GM04504 (cell line): Measurements from ENCODE around the gene STEAP2.
"Not testable (repeated sequence)": the region's sequence is repeated elsewhere in the genome, so short reads cannot be mapped to it uniquely, and the experiment has no call there.

Experiments
- DNase-seq: peaks from one replicate; pipeline ENCODE4 v3.0.0-alpha.2; 2012; ENCODE audit warnings: low read depth

Gene STEAP2

GRCh38 chr7:90233569-90233968, 22.0 kb downstream of the STEAP2 start:
- no peak for DNase-seq

GRCh38 chr7:90236721-90237289, 25.3 kb downstream of the STEAP2 start:
- no peak for DNase-seq

- no peak for DNase-seq
Measured at GRCh38 chr7:90238022-90238421, 26.5 kb downstream of the STEAP2 start.

DNA sequence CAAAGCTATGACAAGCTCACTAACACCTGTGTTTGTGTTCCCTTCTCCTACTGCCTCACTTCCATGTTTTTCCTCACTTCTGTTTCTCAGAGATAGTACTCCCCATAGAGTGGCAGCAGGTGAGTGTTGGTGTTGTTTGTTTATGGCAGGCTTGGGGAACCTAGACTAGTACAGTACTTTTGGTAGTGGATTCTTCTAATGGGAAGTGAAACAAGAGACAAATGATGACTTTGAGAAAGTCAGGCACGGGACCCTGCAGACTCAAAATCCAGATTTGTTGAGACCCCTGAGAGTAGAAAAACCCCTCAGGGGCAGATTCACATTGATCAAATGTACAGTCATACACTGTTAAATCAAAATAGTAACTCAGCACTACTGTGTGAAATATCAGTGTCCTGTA, 27.0 kb downstream of the STEAP2 start:
- DNase-seq: no peak

GRCh38 chr7:90239050-90239449, 27.5 kb downstream of the STEAP2 start:
- DNase-seq: no peak

DNA sequence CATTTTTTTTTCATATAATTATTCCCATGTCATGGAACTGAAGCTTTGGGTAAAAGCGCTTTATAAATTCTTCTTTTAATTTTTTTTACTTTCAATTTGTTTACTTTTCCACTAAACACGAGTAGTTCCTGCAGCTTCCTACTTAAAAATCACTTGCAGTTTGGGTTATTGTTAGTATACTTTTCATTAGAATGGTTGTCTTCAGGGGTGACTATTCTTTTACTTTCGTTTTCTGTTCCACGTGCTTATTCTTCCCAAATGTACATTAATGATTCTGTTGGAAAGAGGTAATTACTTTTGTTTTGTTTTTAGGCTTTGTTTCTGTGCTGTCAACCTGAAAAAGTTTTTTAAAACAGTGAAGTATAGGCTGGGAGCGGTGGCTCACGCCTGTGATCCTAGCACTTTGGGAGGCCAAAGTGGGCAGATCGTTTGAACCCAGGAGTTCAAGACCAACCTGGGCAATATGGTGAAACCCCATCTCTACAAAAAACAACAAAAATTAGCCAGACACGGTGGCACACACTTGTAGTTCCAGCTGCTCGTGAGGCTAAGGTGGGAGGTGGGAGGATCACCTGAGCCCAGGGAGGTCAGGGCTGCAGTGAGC, 28.2 kb downstream of the STEAP2 start:
- DNase-seq: no peak

- no peak for DNase-seq
Measured at GRCh38 chr7:90242369-90243168, 31.0 kb downstream of the STEAP2 start.

DNA sequence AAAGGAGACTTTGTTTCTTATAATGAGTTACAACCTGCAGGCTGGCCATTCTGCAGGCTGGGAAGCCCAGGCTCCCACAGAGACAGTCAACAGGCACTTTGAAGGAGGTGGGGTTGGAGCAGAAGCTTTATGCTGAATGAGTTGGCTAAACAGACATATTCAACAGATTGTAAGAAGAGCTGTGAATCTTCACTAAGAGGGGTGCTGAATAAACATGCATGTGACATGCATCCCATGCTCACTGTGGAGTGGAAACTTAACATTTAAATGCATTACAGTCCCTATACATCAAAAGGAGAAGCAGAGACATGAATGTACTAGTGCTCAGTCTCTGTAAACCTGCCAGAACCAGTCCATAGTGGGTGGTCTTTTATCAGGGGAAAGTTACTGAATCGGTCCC, 32.0 kb downstream of the STEAP2 start:
- no peak for DNase-seq

GRCh38 chr7:90244565-90244908, 33.0 kb downstream of the STEAP2 start:
- DNase-seq: no peak

DNA sequence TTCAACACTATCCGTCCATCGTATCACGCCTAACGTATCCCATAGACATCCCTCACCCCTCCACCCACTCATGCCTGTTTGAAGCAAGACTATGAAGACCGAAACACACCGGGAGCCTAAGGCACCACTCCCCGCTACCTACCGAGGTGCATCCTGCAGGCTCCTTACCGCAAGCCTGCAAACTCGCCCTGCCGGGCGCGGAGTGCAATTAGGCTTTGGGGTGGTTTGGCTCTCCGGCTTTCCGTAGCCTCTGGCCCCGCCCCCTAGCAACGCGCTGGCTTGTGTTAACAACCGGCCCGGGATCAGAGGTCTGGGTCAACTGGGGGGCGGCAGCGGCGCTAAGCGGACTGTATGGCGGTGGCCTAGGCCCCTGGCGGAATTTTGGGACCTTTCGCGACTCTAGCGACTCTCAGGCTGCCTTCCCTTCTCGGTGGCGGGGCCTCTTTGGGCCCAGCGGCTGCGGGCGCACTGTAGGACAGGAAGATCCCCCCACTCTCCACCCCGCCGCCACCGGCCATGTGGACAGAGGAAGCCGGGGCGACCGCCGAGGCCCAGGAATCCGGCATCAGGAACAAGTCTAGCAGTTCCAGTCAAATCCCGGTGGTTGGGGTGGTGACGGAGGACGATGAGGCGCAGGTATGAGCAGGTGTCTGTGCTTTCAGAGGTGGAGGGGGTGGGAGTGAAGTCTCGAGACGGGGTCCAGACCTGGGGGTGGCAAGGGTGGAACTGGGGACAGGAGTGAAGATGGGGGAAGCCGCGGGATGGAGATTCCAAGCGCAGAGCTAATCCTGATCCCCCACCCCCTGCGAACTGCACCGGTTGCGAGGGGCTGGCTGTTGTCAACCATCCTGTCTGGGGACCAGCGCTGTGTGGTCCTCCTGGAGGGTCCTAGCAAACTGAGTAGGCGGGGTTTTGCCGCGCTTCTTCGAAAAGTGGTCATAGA, 33.6 kb downstream of the STEAP2 start, which contains the start of gene CFAP69:
Gene CFAP69, plus strand, starts transcription at position 266 of the 943 bp plus-strand sequence. Its CDS starts 251 bp downstream, at position 517.
- DNase-seq: peak; percentile 66

DNA sequence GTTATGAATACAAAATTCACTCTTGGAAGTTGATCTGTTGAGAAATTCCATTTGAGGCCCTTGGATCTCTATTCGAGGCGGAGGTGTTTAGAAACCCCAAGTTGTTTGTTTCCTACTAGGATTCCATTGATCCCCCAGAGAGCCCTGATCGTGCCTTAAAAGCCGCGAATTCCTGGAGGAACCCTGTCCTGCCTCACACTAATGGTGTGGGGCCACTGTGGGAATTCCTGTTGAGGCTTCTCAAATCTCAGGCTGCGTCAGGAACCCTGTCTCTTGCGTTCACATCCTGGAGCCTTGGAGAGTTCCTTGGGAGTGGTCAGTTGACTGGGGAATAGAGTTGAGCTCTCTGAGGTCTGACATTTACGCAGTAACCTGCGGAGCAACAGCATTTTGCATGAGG, 34.6 kb downstream of the STEAP2 start:
- no peak for DNase-seq

- DNase-seq: no peak
Measured at GRCh38 chr7:90248706-90249105, 37.2 kb downstream of the STEAP2 start.

DNA sequence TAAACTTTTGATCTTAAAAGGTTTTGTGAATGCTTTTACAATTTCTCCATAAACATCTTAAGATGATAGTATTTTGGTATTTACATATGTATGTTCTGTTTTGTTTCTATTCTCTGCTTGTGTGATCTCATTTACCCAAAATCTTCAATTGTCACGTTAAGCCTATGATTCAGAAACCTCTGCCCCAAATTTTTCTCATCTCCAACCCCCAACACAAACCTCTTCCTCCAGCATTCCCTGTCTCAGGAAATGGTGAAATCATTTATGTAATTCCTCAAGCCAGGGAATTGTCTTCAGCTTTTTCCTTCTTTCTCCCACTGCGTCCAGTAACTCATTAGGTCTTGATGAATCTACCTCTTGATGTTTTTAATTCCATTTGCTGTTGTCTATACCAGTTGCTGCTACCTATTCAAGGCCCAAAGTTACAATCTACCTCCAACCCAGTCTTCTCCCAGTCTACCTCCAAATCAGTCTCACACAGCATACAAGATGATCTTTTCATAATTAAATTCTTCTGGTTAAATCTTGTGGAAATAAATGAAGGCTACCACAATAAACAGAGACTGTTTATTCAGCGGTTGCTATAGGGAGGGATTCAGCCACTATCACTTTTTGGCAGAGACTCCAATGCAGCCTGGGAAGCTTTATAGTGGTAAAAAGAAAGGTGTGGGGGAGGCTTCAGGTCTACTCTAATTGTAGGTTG, 39.2 kb downstream of the STEAP2 start:
- peak; percentile 76 for DNase-seq

GRCh38 chr7:90251304-90251635, 39.7 kb downstream of the STEAP2 start:
- no peak for DNase-seq

- not testable (repeated sequence) for DNase-seq
Measured at GRCh38 chr7:90256011-90256410, 44.5 kb downstream of the STEAP2 start.

GRCh38 chr7:90256778-90257177, 45.2 kb downstream of the STEAP2 start:
- no peak for DNase-seq

GRCh38 chr7:90261441-90261840, 49.9 kb downstream of the STEAP2 start:
- no peak for DNase-seq

DNA sequence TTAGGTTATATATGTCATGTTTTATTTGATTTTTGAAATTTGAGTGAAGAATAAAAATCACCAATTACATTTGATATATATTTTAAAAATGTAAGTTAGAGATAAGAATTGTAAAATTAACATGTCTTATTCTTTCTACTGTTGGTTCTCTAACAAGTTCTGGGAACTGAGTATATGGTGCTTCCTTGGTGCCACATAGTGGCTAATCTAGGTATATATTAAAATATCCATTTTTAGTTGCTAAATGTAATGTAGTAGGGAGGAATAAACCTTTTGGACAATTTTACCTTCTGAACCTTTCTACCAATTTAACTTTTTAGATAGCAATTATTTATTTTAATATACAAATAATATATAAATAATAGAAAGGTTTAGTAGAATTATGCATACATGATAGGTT, 50.9 kb downstream of the STEAP2 start:
- DNase-seq: no peak

GRCh38 chr7:90266808-90267207, 55.3 kb downstream of the STEAP2 start:
- peak; percentile 30 for DNase-seq

DNA sequence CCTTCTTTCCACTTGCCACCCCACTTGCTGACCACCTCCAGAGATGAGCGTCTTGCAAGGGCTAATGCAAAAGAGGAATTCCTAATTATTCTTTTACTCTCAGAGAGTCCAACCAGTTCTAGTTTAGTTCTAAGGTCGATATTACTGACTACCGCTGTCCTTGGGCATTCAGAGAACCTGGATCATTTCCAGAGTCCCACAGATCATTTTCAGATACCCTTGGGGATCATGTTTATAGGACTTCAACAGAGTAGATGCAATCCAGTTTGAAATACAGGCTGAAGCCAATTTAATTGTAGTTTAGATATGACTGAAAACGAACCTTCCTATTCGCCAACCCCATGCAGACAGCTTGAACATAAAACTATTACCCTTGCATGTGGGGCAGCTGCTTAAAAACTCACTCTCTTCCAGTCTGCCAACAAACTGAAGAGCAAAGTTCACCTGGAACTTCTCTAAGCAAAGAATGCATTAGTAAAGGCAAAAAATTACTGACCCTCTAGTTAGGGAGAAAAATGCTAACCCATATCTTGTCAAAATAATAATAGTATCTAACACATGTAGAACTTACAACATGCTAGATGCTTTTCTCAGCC, 55.8 kb downstream of the STEAP2 start:
- no peak for DNase-seq

DNA sequence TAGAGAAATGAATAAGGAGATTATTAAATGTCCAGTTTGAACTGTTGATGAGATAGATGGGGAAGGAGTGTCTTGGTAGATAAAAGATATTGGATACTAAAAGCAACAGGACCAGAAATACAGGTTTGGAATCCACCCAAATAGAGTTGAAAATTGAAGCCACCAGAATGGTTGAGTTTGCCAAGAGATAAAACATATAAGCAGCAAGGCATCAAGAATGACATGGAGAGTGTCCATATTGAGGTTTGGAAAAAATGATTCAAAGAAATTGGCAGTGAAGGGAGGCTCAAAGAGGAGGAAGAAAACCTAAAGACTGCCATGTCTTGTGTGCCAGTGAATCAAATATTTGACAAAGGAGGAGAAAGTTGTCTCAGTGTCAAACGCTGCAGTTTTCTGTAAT, 57.6 kb downstream of the STEAP2 start:
- no peak for DNase-seq
